HepG2 (cell line): ENCODE results near the gene CLASRP. TPM values are rescaled to one million over a fixed set of nuclear protein-coding genes. Genes with fewer than 3 reads are reported as not detected.

Experiments used
- CEBPZ ChIP-seq: IDR thresholded peaks from 2 replicates; pipeline ENCODE4 v1.6.1; 2012; ENCODE audit warnings: low read length, improper control_type of control experiment
- EED ChIP-seq: sonication (generic); formaldehyde crosslinking; IDR thresholded peaks from 2 replicates; pipeline ENCODE4 v1.5.0; 2020; ENCODE audit warnings: mild to moderate bottlenecking, missing genetic modification reagents
- HNF1B ChIP-seq: sonication (generic); formaldehyde crosslinking; IDR thresholded peaks from 2 replicates; pipeline ENCODE4 v1.5.1; 2020; ENCODE audit warnings: mild to moderate bottlenecking, moderate library complexity, missing genetic modification reagents
- HNRNPL ChIP-seq: fragments of 200-400 bp; formaldehyde crosslinking; IDR thresholded peaks from 2 replicates; pipeline ENCODE4 v1.6.1; 2017; ENCODE audit warnings: mild to moderate bottlenecking, low read depth, low read length
- MYNN ChIP-seq: sonication (generic); formaldehyde crosslinking; IDR thresholded peaks from 2 replicates; pipeline ENCODE4 v1.4.0; 2020; ENCODE audit warnings: mild to moderate bottlenecking, low read depth, missing genetic modification reagents
- PAX8 ChIP-seq: sonication (generic); formaldehyde crosslinking; IDR thresholded peaks from 2 replicates; pipeline ENCODE4 v1.8.0; 2022; ENCODE audit warnings: mild to moderate bottlenecking, missing genetic modification reagents, borderline replicate concordance
- PHF8 ChIP-seq: sonication (generic); formaldehyde crosslinking; IDR thresholded peaks from 2 replicates; pipeline ENCODE4 v1.5.0; 2020; ENCODE audit warnings: missing genetic modification reagents
- POGZ ChIP-seq: sonication (generic); formaldehyde crosslinking; IDR thresholded peaks from 2 replicates; pipeline ENCODE4 v1.4.0; 2020; ENCODE audit warnings: mild to moderate bottlenecking, missing genetic modification reagents
- PREB ChIP-seq: sonication (generic); formaldehyde crosslinking; IDR thresholded peaks from 2 replicates; pipeline ENCODE4 v1.4.0; 2020; ENCODE audit warnings: missing genetic modification reagents
- RFXANK ChIP-seq: IDR thresholded peaks from 2 replicates; pipeline ENCODE4 v1.6.1; 2016
- SAFB2 ChIP-seq: sonication (generic); formaldehyde crosslinking; IDR thresholded peaks from 2 replicates; pipeline ENCODE4 v1.5.1; 2020; ENCODE audit warnings: missing genetic modification reagents, low read depth, mild to moderate bottlenecking, borderline replicate concordance
- SALL1 ChIP-seq: sonication (generic); formaldehyde crosslinking; IDR thresholded peaks from 2 replicates; pipeline ENCODE4 v1.8.0; 2022; ENCODE audit warnings: mild to moderate bottlenecking, missing genetic modification reagents
- SATB2 ChIP-seq: sonication (generic); formaldehyde crosslinking; IDR thresholded peaks from 2 replicates; pipeline ENCODE4 v1.5.0; 2020; ENCODE audit warnings: missing genetic modification reagents
- THAP8 ChIP-seq: sonication (generic); formaldehyde crosslinking; IDR thresholded peaks from 2 replicates; pipeline ENCODE4 v1.5.1; 2020; ENCODE audit warnings: missing genetic modification reagents, mild to moderate bottlenecking, borderline replicate concordance
- TRIM24 ChIP-seq: sonication (generic); formaldehyde crosslinking; IDR thresholded peaks from 2 replicates; pipeline ENCODE4 v1.8.0; 2022; ENCODE audit warnings: mild to moderate bottlenecking, missing genetic modification reagents
- ZBTB46 ChIP-seq: sonication (generic); formaldehyde crosslinking; IDR thresholded peaks from 2 replicates; pipeline ENCODE4 v1.4.0; 2020; ENCODE audit warnings: mild to moderate bottlenecking, missing genetic modification reagents, borderline replicate concordance
- ZFAT ChIP-seq: sonication (generic); formaldehyde crosslinking; conservative IDR thresholded peaks from 2 replicates; pipeline ENCODE4 v1.8.1; 2023; ENCODE audit warnings: missing genetic modification reagents, inconsistent platforms
- ZMYM3 ChIP-seq: sonication (generic); formaldehyde crosslinking; IDR thresholded peaks from 2 replicates; pipeline ENCODE4 v1.5.1; 2020; ENCODE audit warnings: mild to moderate bottlenecking, missing genetic modification reagents
- ZNF44 ChIP-seq: sonication (generic); formaldehyde crosslinking; IDR thresholded peaks from 2 replicates; pipeline ENCODE4 v1.5.1; 2020; ENCODE audit warnings: mild to moderate bottlenecking, missing genetic modification reagents
- ZNF616 ChIP-seq: sonication (generic); formaldehyde crosslinking; IDR thresholded peaks from 2 replicates; pipeline ENCODE4 v1.5.0; 2020; ENCODE audit warnings: low read depth, mild to moderate bottlenecking, missing genetic modification reagents
- ZNF7 ChIP-seq: IDR thresholded peaks from 2 replicates; pipeline ENCODE4 v1.6.1; 2016; ENCODE audit warnings: missing biosample characterization, missing genetic modification reagents
- ZNF839 ChIP-seq: sonication (generic); formaldehyde crosslinking; IDR thresholded peaks from 2 replicates; pipeline ENCODE4 v1.4.0; 2020; ENCODE audit warnings: missing genetic modification reagents, mild to moderate bottlenecking, borderline replicate concordance
- polyA plus RNA-seq, 8 experiments: library from polyadenylated mRNA; depleted of rRNA in 3 of 8; stranded (reverse) in 7 of 8; unstranded in 1 of 8; fragments of >200 nt; fragmentation: Illumina TruSeq in 4 of 8; extraction: Trizol in 4 of 8; gene quantifications; 2 replicates each; pipeline versions ENCODE4 v1.2.1 to v1.2.3, GENCODE V29; 2011 to 2016; ENCODE audit warnings: low read depth in 4 of 8, missing spikeins in 1 of 8, mixed read lengths in 1 of 8; ENCODE audit not compliant: insufficient read depth in 1 of 8
- total RNA-seq, 5 experiments: library from RNA; depleted of rRNA; stranded (reverse); fragments of >200 nt; fragmentation: Illumina TruSeq; extraction: Trizol; gene quantifications; 2 replicates each; pipeline ENCODE4 v1.2.3, GENCODE V29; 2016; ENCODE audit warnings: low read depth in 1 of 5

CLASRP gene
- total and polyA plus RNA-seq, 2 of the 13 experiments (the other 11 are each of a cell fraction or from before 2014, with no cell fraction given): 32.0 to 51.4 TPM

DNA sequence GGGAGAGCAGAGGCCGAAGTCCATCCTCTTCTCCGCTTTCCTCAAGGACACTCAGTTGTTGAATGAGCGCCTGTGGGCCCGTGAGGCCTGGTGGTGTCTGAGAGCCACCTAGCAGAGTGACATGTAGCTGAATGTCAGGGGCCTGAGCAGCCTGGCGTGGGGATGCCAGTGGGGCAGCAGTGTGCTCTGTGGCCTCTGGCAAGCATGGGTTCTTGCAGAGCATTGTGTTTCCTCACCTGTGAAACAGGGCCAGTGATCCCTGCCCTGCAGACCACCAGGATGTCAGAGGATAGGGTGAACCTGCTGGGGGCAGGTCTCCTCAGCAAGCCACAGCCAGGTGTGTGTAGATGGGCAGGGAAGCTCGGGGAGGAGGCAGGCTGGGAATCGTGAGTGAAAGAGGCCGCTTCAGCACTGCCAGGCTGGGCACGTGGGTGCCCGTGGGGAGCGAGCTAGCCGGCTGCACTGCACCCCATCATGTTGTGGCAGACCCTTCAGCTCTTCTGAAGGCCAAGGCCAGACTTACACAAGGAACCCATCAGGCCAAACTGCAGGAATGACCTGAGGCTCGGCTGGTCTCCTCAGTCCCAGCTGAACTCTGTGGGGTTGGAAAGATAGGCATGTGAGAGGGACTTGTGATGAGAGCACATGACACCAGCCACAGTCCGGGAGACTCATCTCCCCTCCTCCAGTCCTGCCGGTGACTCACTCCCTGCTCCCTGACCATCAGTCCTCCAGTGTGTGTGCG is 59.1 kb downstream of the CLASRP start (continued):
- TF ChIP-seq PREB (CRISPR knock-in tag) (0 out of 2 replicates have a peak, but pooled peaks have one; percentile 61), ZNF839 (CRISPR knock-in tag) (no peak), ZFAT (CRISPR knock-in tag) (no peak), SATB2 (CRISPR knock-in tag) (no peak), ZBTB46 (CRISPR knock-in tag) (no peak), ZNF44 (no peak), SAFB2 (CRISPR knock-in tag) (no peak), ZMYM3 (CRISPR knock-in tag) (no peak; the same call in 1 of the 2 replicates), THAP8 (no peak), HNF1B (CRISPR knock-in tag) (no peak), EED (CRISPR knock-in tag) (no peak), HNRNPL (0 out of 2 replicates have a peak, but pooled peaks have one; percentile 36), CEBPZ (no peak), PHF8 (CRISPR knock-in tag) (no peak), MYNN (CRISPR knock-in tag) (no peak), SALL1 (CRISPR knock-in tag) (peak; percentile 45; the same call in 1 of the 2 replicates), RFXANK (CRISPR knock-in tag) (no peak), PAX8 (CRISPR knock-in tag) (no peak), TRIM24 (CRISPR knock-in tag) (no peak), POGZ (no peak), ZNF7 (CRISPR knock-in tag) (no peak), ZNF616 (CRISPR knock-in tag) (no peak)
